Mesenchymal stem cell (in vitro differentiated cells and primary cell): ENCODE results near the gene GRAP.
"Not testable (repeated sequence)": the region's sequence is repeated elsewhere in the genome, so short reads cannot be mapped to it uniquely, and the experiment has no call there.

ENCODE experiments used
- DNase-seq: peaks from one replicate; pipeline ENCODE4 v3.0.0-alpha.2; 2013
- H2AFZ ChIP-seq: one replicate; pipeline ENCODE4 v1.6.1; 2013; ENCODE audit warnings: low read depth, mild to moderate bottlenecking, control low read depth, inconsistent platforms, low read length, moderate library complexity
- H2AK5ac ChIP-seq: 2 replicates; pipeline ENCODE4 v1.6.1; 2013; ENCODE audit warnings: low read length, moderate library complexity, mild to moderate bottlenecking, inconsistent platforms; ENCODE audit not compliant: severe bottlenecking
- H2BK120ac ChIP-seq: one replicate; pipeline ENCODE4 v1.6.1; 2013; ENCODE audit warnings: low read depth, mild to moderate bottlenecking, inconsistent platforms, low read length, moderate library complexity
- H2BK12ac ChIP-seq, 2 experiments: one replicate each; pipeline ENCODE4 v1.6.1; 2013; ENCODE audit warnings: inconsistent platforms in 2 of 2, low read length in 2 of 2, mild to moderate bottlenecking in 2 of 2, moderate library complexity in 2 of 2, control low read depth in 1 of 2
- H2BK15ac ChIP-seq: one replicate; pipeline ENCODE4 v1.6.1; 2013; ENCODE audit warnings: mild to moderate bottlenecking, low read depth, inconsistent platforms; ENCODE audit not compliant: poor library complexity, severe bottlenecking
- H2BK5ac ChIP-seq: 2 replicates; pipeline ENCODE4 v1.6.1; 2013; ENCODE audit warnings: low read depth, mild to moderate bottlenecking, low read length, control low read depth, inconsistent platforms; ENCODE audit not compliant: poor library complexity, severe bottlenecking
- H3K14ac ChIP-seq, 2 experiments: one replicate each; pipeline ENCODE4 v1.6.1; 2013; ENCODE audit warnings: inconsistent platforms in 2 of 2, low read length in 2 of 2, control low read depth in 1 of 2, mild to moderate bottlenecking in 1 of 2, moderate library complexity in 1 of 2
- H3K18ac ChIP-seq, 2 experiments: one replicate each; pipeline ENCODE4 v1.6.1; 2013; ENCODE audit warnings: inconsistent platforms in 2 of 2, low read length in 2 of 2, control low read depth in 1 of 2, low read depth in 1 of 2, mild to moderate bottlenecking in 1 of 2
- H3K23ac ChIP-seq, 2 experiments: one replicate each; pipeline ENCODE4 v1.6.1; 2013; ENCODE audit warnings: inconsistent platforms in 2 of 2, low read length in 2 of 2, mild to moderate bottlenecking in 2 of 2, moderate library complexity in 2 of 2, control low read depth in 1 of 2
- H3K27ac ChIP-seq: 2 replicates; pipeline ENCODE4 v1.5.1; 2013; ENCODE audit warnings: mild to moderate bottlenecking, moderate library complexity, low read length, control low read depth, inconsistent platforms; ENCODE audit not compliant: poor library complexity, severe bottlenecking
- H3K27me3 ChIP-seq, 2 experiments: 2 replicates each; pipeline versions ENCODE4 v1.6.1 to v1.7.0; 2013; ENCODE audit warnings: low read length in 2 of 2, mild to moderate bottlenecking in 2 of 2, moderate library complexity in 2 of 2, control low read depth in 1 of 2, inconsistent platforms in 1 of 2; ENCODE audit not compliant: control insufficient read depth in 1 of 2, insufficient read depth in 1 of 2
- H3K36me3 ChIP-seq, 2 experiments: 2 replicates each; pipeline versions ENCODE4 v1.6.1 to v1.7.0; 2013; ENCODE audit warnings: low read length in 2 of 2, control low read depth in 1 of 2, inconsistent platforms in 1 of 2, low read depth in 1 of 2, mild to moderate bottlenecking in 1 of 2; ENCODE audit not compliant: insufficient read depth in 2 of 2, control insufficient read depth in 1 of 2
- H3K4ac ChIP-seq, 2 experiments: one replicate each; pipeline ENCODE4 v1.6.1; 2013; ENCODE audit warnings: inconsistent platforms in 2 of 2, low read length in 2 of 2, mild to moderate bottlenecking in 2 of 2, moderate library complexity in 2 of 2, control low read depth in 1 of 2, low read depth in 1 of 2
- H3K4me1 ChIP-seq: 2 replicates; pipeline ENCODE4 v1.6.1; 2013; ENCODE audit warnings: low read depth, low read length, control low read depth; ENCODE audit not compliant: control insufficient read depth, insufficient read depth
- H3K4me2 ChIP-seq: 2 replicates; pipeline ENCODE4 v1.6.1; 2013; ENCODE audit warnings: low read length, mild to moderate bottlenecking, inconsistent platforms; ENCODE audit not compliant: poor library complexity, severe bottlenecking
- H3K4me3 ChIP-seq, 2 experiments: 2 replicates each; pipeline versions ENCODE4 v1.5.1 to v1.7.0; 2013; ENCODE audit warnings: low read length in 2 of 2, mild to moderate bottlenecking in 2 of 2, control low read depth in 1 of 2, low read depth in 1 of 2; ENCODE audit not compliant: insufficient read depth in 1 of 2
- H3K79me1 ChIP-seq: replicated peaks from 2 replicates; pipeline ENCODE4 v1.6.1; 2013; ENCODE audit warnings: mild to moderate bottlenecking, control low read depth, low read length, inconsistent platforms; ENCODE audit not compliant: poor library complexity, severe bottlenecking
- H3K9ac ChIP-seq: 2 replicates; pipeline ENCODE4 v1.7.0; 2013; ENCODE audit warnings: mild to moderate bottlenecking, low read length, moderate library complexity
- H3K9me3 ChIP-seq: 2 replicates; pipeline ENCODE4 v1.7.0; 2013; ENCODE audit warnings: mild to moderate bottlenecking, low read length; ENCODE audit not compliant: control insufficient read depth
- H4K8ac ChIP-seq: one replicate; pipeline ENCODE4 v1.6.1; 2013; ENCODE audit warnings: inconsistent platforms, mild to moderate bottlenecking, low read length, moderate library complexity
- H4K91ac ChIP-seq: one replicate; pipeline ENCODE4 v1.6.1; 2013; ENCODE audit warnings: mild to moderate bottlenecking, low read length, inconsistent platforms
- WGBS: methylation state at CpG from one replicate; pipeline ENCODE4 v1.1.7; 2013; ENCODE audit warnings: mixed read lengths; 5-methylcytosine and 5-hydroxymethylcytosine counted together

GRAP gene

GRCh38 chr17:19040350-19040749, 6.4 kb downstream of the GRAP start:
- not testable (repeated sequence) for H3K9ac ChIP-seq, H2AK5ac ChIP-seq, H3K9me3 ChIP-seq, H2BK5ac ChIP-seq, H4K91ac ChIP-seq, H3K79me1 ChIP-seq, H2BK12ac ChIP-seq, H3K18ac ChIP-seq, H2AFZ ChIP-seq, H3K27ac ChIP-seq, H3K36me3 ChIP-seq, DNase-seq, H2BK15ac ChIP-seq, H3K4me2 ChIP-seq, H3K4me3 ChIP-seq, H3K4me1 ChIP-seq, H2BK120ac ChIP-seq, H4K8ac ChIP-seq, H3K4ac ChIP-seq, H3K23ac ChIP-seq, H3K14ac ChIP-seq, H3K27me3 ChIP-seq
- WGBS: no CpG with 5 or more reads among the region's 9 CpGs

GRCh38 chr17:19038730-19039129, 8.0 kb downstream of the GRAP start:
- H4K91ac ChIP-seq, H2BK5ac ChIP-seq, H2BK15ac ChIP-seq, H3K79me1 ChIP-seq, H3K4me1 ChIP-seq, H3K4me2 ChIP-seq, H3K4ac ChIP-seq, H3K18ac ChIP-seq, H3K36me3 ChIP-seq, H3K23ac ChIP-seq, H4K8ac ChIP-seq, H3K9ac ChIP-seq, H3K4me3 ChIP-seq, DNase-seq, H2AFZ ChIP-seq, H3K9me3 ChIP-seq, H3K27me3 ChIP-seq, H3K27ac ChIP-seq, H2AK5ac ChIP-seq, H3K14ac ChIP-seq, H2BK120ac ChIP-seq, H2BK12ac ChIP-seq: not testable (repeated sequence)
- no CpG with 5 or more reads among the region's 12 CpGs for WGBS

GRCh38 chr17:19038007-19038406, 8.8 kb downstream of the GRAP start:
- DNase-seq, H2AFZ ChIP-seq, H2BK15ac ChIP-seq, H3K18ac ChIP-seq, H3K23ac ChIP-seq, H3K27ac ChIP-seq, H2BK5ac ChIP-seq, H4K91ac ChIP-seq, H3K36me3 ChIP-seq, H2AK5ac ChIP-seq, H3K4me3 ChIP-seq, H3K4me2 ChIP-seq, H3K4ac ChIP-seq, H3K9me3 ChIP-seq, H3K14ac ChIP-seq, H3K9ac ChIP-seq, H2BK120ac ChIP-seq, H4K8ac ChIP-seq, H3K27me3 ChIP-seq, H3K4me1 ChIP-seq, H3K79me1 ChIP-seq, H2BK12ac ChIP-seq: not testable (repeated sequence)
- no CpG with 5 or more reads among the region's 17 CpGs for WGBS

GRCh38 chr17:19037547-19037946, 9.2 kb downstream of the GRAP start:
- not testable (repeated sequence) for H4K8ac ChIP-seq, H3K9ac ChIP-seq, H3K27me3 ChIP-seq, H2BK5ac ChIP-seq, H3K18ac ChIP-seq, H3K4me3 ChIP-seq, H3K4me2 ChIP-seq, H3K36me3 ChIP-seq, H3K79me1 ChIP-seq, H3K23ac ChIP-seq, H4K91ac ChIP-seq, H3K4ac ChIP-seq, H2AK5ac ChIP-seq, H3K4me1 ChIP-seq, H2BK120ac ChIP-seq, H2BK12ac ChIP-seq, H3K9me3 ChIP-seq, H2AFZ ChIP-seq, H2BK15ac ChIP-seq, H3K27ac ChIP-seq, H3K14ac ChIP-seq, DNase-seq
- no CpG with 5 or more reads among the region's 6 CpGs for WGBS
